HL-60/S4 (cell line): ENCODE results near the gene PSMG4.
"Not testable (repeated sequence)": the region's sequence is repeated elsewhere in the genome, so short reads cannot be mapped to it uniquely, and the experiment has no call there.

Source experiments
- in situ Hi-C: fragments of 300-500 bp; cut with MboI; formaldehyde crosslinking; loops from 2 replicates; pipeline ENCODE4 v1.14.3; 2022; ENCODE audit warnings: low sequenced_read_pairs

Gene PSMG4

DNA sequence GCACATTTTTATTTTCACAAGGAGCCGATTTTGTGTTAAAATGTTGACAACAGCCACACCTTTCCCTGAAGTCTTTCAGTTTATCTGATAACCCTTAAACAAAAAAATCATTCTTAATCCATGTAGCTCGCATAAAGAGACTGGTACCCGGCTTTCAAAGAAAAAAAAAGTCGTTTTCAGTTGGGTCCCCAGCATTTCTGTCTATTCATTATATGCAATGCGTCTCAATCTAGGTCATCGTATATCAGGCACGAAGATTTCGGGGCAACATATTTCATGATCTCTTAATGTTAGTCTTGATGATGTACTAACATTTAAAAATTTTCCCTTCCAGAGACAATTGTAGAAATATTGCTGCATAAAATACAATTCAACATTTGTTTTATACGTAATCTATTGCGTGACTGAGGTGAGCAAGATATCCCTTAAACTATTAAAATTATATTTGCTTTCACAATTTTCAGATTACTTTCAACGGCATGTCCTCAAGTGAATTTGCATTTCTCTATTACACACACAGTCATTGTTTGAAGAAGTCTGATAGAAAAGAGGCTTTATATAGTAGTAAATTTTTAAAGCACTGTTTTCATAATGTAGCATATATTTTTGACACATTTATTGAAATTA lies 28.4 kb upstream of the PSMG4 start:
- in situ Hi-C loops, result no loop called here

DNA sequence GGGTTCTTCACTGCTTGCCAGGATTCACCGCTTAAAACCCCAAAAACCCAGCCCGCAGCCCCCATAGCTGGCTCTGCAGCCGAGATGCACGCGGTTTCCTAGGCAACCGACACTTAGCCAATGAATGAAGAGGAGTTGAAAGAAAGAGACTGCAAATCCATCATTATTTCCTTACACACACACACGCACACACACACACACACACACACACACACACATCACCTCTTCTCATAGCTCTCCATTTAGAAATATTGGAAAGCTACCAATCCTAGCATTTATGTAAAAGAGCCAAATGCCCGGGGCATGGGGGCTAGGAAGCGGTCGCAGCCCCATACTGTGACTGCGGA lies 27.9 kb upstream of the PSMG4 start:
- in situ Hi-C loops, result no loop called here

DNA sequence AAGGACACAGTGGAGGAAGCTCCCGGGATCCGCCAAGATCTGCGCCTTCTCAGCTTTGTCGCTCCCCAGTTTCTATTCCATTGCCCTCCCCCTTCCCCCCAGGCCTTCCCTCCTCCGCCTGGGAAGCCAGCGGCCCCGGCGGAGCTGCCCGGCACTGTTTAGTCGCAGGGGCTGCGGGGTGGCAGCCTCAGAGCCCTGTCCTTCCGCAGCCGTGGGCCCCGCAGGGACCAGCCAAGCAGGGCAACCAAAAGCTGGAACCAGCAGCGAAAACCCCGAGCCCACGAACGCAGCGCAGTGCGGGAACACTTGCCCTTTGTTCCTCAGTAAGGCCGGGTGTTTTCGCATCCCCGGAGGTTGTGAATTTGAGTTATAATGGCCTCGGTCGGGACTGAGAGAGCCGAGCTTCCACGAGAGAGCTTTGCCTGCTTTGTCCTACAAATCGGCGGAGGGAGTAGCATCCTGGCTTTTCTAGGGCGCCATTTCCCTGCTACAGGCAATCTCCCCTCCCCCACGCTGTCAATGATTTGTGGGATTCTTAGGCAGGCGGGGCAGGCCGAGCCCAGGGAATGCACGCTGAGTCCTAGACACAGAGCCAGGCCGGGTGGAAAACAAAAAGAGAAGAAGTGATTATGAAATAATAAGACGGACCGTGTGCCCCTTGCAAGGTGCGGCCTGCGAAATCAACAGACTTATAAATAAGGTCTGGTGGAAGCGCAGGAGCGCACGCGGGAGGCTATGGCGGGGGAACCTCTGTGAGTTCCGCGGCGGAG lies 27.3 kb upstream of the PSMG4 start:
- in situ Hi-C loops, result no loop called here

DNA sequence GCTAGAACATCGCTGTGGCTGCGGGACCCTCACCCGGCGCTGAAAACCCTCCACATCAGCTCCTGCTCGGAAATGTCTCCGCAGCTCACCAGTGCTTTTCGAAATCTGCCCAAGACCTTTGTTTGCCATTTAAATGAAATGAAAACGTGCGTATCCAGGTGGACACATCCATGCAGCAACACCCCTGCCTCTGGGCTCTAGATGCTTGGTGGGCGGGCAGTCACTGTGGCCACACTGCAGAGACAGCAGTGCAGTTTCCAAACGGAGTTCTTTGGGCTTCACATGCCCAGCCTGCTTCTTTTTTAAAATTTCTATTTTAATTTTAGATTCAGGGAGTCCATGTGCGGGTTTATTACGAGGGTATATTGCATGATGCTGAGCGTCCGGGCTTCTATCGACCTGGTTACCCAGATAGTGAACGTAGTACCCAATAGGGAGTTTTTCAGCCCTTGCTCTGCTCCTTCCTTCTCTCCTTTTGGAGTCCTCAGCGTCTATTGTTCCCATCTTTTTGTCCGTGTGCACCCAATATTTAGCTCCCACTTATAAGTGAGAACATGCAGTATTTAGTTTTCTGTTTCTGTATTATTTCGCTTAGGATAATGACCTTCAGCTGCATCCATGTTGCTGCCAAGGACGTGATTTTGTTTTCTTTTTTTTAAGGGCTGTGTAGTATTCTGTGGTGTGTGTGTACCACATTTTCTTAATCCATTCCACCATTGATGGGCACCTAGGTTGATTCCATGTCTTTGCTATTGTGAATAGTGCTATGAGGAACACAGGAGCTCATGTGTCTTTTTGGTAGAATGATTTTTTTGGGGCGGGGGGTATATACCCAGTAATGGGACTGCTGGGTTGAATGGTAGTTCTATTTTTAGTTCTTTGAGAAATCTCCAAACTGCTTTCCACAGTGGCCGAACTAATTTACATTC lies 26.5 kb upstream of the PSMG4 start:
- in situ Hi-C loops, result no loop called here

DNA sequence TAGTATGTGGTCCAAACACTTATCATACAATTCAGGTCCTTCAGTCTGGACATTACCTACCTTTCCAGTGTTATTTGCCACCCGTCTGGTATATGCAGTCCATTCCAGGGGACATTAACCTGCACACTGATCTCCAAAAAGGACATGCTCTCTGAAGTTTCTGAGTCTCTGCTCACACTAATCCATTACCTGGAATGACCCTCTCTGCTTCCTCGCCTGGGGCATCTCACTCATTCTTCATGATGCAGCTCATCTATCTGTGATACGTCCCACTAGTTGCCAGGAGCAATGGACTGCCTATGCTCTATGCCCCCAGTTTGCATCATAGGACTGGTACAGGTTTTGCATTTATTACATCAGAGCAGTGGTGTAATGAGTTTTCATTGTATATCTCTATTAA lies 25.4 kb upstream of the PSMG4 start:
- in situ Hi-C loops, result no loop called here

DNA sequence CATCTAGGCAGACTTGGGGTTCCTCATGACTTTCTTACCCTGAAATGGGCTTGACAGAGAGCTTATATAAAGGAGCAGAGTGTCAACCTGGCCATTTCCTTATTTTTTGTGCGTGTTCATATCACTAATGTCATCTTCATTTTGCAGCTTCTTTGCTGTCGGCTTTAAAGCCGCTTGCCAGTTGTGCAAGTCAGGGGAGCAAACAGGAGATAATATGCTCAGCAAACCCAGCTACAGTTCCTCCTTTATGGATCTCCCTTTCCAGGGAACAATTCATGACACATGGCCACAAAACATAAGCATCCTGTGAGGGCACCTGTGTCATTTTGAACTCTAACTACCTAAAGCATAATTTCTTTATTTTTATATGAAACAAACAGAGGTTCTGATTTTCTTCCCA lies 24.8 kb upstream of the PSMG4 start:
- in situ Hi-C loops, result no loop called here

DNA sequence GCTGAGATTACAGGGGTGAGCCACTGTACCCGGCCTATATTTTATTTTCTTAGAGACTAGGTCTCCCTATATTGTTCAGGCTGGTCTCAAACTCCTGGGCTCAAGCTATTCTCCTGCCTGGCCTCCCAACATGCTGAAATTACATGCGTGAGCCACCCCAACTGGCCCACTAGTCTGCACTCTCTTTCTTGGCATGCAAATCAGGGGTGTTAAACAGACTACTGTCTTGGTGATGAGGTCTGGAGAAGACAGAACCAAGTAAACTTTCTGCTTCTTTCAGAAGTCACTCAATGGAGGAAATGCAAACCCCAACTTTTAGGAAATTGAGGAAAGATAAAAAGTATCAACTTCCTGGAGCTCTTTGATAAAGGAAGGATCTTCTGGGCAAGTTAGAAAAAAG lies 23.3 kb upstream of the PSMG4 start:
- in situ Hi-C loops, result no loop called here

DNA sequence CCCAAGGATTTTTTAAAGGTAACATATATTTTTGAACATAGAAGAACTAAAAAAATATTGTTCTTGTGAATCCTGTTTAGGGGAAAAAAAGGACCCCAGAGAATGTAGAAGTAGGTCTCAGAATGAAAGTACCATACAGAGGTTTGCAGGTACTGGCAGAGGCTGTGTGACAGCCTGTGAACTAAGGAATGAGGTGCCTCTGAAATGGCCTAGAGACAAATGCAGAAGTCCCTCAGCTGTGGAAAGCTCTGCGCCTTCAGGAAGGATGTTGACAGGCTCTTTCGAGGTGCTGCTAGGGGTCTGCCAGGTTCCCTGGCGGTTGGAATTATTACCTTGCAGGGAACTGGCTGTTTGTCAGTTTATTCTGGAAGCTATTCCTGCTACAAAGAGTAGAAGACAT lies 22.7 kb upstream of the PSMG4 start:
- in situ Hi-C loops, result no loop called here

DNA sequence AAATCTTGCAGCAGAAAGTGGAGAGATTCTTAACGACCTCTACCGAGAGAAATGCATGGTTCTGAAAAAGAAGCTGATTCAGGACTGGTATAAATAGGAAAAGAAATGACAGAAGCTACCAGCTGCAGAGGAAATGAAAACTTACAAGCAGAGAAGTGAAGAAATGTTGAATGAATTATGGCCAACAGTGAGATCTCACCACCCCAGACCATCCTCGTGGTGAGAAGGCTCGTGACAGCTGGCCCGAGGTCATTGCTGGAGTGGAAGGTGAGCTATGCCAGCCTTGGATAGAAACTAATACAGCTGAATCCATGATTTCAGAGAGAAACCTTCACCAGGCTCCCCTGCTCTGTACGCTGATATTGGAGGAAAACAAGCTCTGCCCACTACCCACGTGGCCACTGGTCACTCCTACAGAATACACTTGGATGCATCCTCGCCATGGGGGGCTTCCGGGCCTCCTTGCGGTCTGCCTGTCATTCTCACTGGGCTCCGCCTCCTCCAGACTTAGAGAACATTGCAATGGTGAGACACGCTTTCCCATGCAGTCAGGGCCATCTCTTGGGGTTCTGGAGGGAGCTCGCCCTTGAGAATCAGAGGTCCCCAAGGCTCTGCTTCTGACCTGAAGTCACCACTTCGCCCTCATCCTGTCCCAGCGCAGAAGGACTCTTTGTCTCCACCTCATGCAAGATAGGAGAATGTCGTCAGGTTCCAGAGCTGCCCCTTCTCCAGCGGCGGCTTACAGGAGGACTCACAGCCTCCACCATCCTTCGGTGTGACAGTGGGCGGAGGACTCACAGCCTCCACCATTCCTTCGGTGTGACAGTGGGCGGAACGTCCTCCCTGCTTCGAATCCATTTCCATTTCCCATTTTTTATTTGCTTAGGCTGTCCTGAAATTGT lies 20.7 kb upstream of the PSMG4 start:
- in situ Hi-C loops, result no loop called here

DNA sequence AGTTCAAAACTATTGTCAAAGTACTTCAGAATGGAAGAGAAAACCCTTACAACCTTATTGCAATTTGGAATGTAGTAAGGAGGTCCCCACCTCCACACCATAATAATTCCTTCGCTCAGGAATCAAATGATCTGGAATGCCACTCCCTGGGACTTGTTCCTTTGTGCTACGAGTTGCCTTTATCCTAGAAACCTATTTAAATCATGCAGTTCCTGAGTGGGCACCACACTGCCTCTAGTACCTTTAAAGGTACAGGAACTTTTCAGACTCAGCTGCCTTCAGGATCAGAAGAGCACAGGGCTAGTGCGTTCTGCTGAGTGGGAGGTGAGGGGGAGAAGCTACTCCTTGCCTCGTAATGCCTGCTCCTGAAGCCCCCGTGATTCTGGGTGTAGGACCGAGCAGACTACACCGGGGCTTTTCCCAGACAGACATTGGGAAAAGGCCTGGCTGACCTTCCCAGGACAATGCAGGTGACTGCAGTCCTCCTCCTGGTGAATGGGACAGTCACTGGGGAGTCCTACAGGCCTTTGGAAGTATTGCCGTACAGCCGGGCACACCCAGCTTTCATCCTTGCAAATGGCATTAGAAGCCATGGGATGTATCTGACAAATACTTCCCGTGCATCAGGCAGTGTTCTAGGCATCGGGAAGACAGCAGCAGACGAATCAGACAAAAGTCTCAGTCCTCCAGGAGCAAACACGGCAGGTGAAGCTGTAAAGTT lies 19.5 kb upstream of the PSMG4 start:
- in situ Hi-C loops, result no loop called here

DNA sequence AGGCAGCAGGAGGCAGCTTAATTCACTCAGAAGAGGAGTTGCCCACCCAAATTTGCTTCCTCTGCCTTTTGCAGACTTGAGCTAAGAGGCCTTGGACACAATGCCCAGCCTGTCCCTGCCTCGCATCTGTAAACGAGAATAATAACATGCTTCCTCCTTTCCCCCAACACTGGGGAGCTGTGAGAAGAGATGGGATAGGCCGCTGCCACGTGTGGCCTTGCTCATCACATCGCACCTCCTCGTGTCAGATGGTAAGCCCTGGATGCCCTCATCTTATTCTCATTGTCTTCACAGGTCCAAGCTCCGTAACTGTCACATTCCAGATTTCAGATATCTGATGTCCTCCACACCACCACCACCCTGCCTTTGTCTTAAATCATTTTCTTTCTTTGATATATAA lies 18.2 kb upstream of the PSMG4 start:
- in situ Hi-C loops, result no loop called here

DNA sequence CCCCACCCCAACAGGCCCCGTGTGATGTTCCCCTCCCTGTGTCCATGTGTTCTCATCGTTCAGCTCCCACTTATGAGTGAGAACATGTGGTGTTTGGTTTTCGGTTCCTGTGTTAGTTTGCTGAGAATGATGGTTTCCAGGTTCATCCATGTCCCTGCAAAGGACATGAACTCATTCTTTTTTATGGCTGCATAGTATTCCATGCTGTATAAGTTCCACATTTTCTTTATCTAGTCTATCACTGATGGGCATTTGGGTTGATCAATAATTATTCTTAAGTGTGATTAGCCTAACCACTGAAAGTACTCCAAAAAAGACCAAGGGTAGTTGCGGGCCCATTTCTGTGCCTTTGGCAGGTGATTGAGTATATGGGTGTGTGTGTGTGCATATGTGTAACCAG lies 17.0 kb upstream of the PSMG4 start:
- in situ Hi-C loops, result not testable (repeated sequence)

DNA sequence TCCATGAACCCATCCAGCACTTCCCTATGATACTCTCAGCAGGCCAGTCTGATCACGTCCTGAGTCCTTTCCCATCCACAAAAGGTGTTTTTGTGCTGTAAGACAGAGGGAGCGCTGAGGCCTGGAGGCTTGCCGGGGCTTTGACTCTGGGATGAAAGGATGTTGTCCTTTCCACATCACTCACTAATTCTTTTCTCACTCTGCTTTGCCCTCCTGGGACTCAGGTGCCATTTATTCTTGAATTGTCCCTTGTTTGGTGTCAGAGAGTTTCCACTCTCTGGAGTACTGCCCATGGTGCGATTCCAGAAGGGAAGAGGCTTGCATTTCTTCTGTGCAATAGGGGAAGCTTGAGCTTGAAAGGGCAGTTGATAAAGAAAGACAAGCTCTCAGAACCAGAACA lies 16.0 kb upstream of the PSMG4 start:
- in situ Hi-C loops, result no loop called here

DNA sequence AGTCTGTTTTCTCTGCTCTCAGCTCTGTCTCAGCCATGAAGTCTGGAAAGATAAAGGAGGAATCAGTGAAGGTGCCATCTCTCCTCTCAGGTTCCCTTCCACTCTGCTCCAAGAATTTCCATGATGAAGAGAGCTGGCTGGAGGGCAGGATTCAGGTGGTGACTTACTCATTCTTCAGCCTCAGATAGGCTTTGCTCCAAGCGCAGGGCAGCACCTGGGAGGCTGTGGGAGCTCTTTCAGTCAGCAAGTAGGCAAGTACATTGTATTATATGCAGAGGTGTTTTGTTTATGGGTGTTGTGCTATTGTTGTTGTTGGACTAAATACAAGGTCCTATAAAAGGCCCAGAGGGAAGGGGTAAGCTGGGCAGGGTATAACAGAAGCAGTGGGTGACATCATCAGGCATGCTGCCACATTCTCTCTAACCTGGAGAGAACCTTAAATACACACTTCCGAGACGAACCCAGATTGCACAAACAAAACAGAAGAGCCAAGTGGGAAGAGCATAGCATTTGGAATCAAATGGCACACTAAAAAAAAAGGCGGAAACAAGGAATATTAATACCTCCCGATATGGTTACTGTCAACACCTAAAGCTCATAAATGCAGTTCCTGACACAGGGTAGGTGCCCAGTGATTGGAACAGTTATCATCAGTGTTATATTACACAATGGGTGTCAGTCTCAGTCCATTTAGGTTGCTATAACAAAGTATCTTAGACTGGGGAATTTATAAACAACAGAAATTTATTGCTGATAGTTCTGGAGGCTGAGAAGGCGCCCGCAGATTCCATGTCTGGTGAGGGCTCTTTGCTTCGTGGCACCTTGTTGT lies 14.5 kb upstream of the PSMG4 start:
- in situ Hi-C loops, result no loop called here

DNA sequence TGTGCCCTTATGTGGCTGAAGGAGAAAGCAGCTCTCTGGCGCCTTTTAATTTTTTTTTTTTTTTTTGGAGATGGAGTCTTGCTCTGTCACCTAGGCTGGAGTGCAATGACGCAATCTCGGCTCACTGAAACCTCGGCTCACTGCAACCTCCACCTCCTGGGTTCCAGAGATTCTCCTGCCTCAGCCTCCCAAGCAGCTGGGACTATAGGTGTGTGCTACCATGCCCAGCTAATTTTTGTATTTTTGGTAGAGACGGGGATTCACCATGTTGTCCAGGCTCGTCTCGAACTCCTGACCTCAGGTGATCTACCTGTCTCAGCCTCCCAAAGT lies 13.9 kb upstream of the PSMG4 start:
- in situ Hi-C loops, result not testable (repeated sequence)

DNA sequence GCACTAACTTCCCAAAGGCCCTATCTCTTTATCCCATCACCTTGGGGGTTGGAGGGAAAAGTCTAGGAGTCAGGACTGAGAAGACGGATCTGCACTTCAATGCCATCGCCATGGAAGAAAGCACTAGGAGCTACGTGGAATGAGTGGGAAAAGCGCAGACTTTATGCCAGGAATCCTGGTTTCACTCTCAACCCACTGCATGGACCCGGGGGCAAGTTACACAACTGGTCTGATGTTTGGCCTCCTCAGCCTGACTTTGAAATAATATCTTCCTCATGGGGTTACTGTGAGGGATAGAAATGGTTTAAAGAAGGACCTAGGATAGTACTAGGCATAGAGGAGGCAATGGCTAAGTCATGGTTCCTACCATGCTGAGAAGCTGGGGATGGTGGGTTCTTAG lies 13.5 kb upstream of the PSMG4 start:
- in situ Hi-C loops, result no loop called here

DNA sequence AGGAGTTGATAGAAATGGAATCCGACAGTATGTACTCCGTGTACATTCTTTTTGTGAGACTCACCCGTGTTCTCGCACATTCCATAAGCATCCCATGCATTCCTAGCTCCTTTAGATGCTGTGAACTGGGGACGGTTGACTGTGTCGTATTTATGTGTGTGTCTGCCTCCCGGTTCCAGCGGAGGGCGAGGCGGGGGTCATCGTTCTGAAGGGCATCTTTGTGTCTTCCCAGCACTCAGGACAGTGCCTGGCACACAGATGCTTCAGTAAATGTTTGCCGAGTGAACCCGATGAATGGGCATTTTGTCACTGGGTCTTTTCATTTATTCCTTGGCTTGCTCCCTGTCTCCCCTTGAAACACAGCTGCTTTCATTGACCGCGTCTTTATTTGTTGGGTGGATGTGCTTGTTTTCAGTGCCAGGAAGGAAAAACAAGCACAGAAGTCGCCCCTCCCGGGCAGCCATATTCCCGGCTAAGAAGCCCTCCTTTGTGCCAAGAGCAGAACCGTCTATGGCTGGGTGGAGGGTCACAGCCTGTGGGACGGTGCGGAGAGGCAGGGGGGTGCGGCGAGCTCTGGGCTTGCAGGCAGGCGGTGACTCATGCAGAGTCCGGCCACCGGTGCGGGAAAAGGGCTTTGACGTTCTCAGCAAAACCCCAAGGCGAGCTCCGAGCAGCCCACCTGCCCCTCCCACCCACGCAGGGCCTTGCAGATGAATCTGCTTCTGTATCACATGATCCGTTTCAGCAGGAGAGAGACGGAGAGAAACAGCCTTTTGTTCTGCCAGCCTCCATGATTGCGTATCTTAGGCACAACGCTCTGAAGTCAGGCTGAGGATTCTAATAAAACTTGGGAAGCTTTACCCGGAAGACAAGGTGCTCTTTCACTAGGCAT lies 11.2 kb upstream of the PSMG4 start:
- in situ Hi-C loops, result no loop called here

DNA sequence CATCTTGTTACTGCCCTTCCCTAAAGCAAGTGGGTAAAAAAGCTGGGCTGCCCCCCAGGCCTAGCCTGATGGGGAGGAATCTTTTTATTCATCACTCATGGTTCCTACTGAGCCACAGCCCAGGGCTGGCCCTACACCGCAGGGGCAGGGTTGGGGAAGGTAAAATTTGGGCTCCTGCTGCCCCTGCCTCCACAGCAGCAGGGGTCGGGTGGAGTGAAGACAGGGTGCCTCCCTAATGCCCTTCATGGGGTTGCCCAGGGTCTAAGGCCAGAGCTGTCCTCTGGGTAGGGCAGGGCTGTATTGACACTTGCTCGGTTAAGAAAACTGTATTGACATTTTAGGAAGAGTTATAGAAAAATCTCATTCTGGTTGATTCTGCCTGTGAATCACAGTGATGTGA lies 8.9 kb upstream of the PSMG4 start:
- in situ Hi-C loops, result loop anchor here (10.0 to 25.0 kb wide), 2 partner anchors 125 to 263 kb away; partner anchors contain the start of gene NQO2
